ENCODE measurements around the gene DDX54.
"Not testable (repeated sequence)": the region's sequence is repeated elsewhere in the genome, so short reads cannot be mapped to it uniquely, and the experiment has no call there.

DDX54 gene

DNA sequence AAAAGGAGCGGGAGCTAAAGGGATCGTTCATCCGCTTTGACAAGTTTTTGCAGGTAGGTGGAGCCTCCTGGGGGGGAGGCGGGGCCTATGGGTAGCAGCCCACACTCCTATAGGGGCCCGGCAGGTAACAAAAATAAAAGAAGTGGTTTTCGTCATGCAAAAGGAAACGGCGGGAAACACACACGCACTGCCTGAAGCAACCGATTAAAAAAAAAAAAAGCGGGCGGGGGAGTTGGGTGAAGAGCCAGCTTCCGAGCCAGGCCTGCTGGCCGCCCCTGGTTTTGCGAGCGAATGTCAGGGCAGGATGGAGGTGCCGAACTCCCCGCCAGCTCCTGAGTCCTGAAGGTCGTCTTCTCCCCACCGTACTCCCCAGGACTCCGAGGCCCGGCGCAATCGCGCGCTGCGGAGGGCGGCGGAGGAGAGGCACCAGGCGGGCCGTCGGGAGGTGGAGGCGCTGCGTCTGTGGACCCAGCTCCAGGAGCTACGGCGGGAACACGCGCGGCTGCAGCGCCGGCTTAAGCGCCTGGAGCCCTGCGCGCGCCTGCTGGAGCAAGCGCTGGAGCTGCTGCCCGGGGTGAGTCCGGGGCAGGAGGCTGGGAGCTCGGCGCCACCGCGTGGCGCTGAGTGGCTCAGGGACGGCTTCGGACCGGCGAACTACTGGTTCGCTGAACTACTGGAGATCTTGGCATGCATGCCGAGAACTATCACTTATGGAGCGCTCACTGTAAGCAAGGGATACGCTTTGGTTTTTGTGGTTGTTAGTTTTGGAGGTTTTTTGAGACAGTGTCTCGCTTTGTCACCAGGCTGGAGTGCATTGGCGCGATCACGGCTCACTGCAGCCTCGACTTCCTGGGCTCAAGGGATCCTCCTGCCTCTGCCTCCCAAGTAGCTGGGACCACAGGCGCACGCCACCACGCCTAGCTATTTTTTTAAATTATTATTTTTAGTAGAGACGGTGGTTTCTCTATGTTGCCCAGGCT lies 32.2 kb downstream of the DDX54 start:
- peak; percentile 93 for DNase-seq
- in situ Hi-C loops (cut with HindIII; ENCODE audit: low pct_ligation_motif_present, low pct_unique_long_range_greater_than_20kb, low sequenced_read_pairs) = loop anchor here (25.0 kb wide), 1 partner anchor 91 kb away; the partner anchor contains the start of gene DTX1

DNA sequence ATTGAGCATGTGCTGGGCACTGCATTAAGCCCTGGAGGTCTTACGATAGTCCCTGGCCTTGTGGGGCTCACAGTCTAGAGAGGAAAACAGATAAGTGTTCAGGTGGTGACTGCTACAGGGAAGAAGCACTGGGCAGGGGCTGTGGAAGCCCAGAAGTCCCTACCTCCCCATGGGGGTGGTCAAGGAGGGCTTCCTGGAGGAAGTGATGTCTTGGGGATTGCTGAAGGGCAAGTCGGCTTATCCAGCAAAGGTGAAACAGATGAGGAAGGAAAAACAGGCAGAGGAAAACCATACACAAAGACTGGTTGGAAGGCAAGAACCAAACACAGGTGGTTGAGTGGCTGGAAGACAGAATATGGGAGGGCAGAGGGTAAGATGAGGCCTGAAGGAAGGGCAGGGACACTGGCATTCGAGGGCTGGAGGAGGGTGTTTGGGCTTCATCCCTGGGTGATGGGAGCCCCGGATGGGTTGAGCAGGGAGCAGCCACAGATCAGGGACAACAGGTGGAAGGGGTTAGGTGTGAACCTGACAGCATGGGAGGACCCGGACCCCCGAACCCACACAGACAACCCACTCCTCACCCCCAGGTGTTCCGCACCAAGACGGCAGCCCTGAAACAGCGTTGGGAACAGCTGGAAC lies 33.0 kb downstream of the DDX54 start:
- DNase-seq = no peak
- in situ Hi-C loops (cut with HindIII; ENCODE audit: low pct_ligation_motif_present, low pct_unique_long_range_greater_than_20kb, low sequenced_read_pairs) = loop anchor here (25.0 kb wide), 1 partner anchor 90 kb away; the partner anchor contains the start of gene DTX1

DNA sequence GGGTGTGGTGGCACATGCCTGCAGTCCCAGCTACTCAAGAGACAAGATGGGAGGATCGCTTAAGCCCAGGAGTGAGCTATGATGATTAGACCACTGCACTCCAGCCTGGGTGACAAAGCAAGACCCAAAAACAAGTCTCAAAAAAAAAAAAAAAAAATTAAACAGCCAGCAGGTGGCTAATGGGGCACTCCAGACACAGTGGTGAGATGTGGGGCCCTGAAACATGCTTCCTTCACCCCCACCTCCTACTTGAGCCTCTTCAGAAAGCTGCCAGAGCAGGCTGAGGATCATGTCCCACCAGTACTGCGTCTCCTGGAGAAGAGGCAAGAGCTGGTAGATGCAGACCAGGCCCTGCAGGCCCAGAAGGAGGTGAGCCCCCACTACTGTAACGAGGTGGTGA lies 33.6 kb downstream of the DDX54 start:
- DNase-seq = no peak
- in situ Hi-C loops (cut with HindIII; ENCODE audit: low pct_ligation_motif_present, low pct_unique_long_range_greater_than_20kb, low sequenced_read_pairs) = loop anchor here (25.0 kb wide), 1 partner anchor 89 kb away; the partner anchor contains the start of gene DTX1

DNA sequence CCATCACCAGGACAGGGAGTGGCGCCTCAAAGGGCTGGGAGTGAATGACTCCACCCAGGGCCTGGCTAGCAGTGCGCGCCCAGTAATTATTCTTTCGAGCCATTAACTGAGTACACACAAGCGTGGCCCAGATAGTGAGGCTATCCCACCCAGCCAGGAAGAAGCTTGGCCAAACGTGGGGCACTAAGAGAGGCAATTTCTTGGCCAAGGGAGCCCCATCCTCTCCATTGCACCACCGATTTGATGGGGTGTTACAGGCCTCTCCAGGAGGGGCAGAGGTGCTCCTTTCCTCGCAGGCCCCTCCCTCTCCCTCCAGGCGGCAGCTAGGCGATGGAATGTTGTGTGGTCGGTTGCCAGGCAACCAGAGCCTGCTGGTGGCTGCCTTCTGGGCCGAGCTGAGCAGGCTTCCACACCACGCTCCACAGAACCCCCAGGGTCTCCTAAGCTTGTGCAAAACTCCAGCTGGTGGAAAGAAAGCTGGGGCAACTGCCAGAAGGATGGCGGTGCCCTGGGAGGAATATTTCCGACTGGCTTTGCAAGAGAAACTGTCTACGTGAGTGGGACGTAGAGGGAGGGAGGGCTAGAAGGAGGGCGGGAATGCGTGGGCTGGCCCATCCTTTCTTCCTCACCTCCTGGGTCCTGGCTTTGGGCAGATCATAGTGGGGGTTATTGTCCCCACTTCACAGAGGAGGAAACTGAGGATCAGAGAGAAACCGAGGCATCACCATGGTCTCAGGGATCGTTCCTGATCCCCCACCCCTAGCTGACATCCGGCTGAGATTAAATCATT lies 35.7 kb downstream of the DDX54 start, which contains the start of gene CFAP73:
Gene CFAP73, plus strand, starts transcription at position 364 of the 790 bp plus-strand sequence. Its CDS starts 134 bp downstream, at position 498.
- in situ Hi-C loops (cut with HindIII; ENCODE audit: low pct_ligation_motif_present, low pct_unique_long_range_greater_than_20kb, low sequenced_read_pairs) = loop anchor here (25.0 kb wide), 1 partner anchor 87 kb away; the partner anchor contains the start of gene DTX1
- DNase-seq = peak; percentile 99

DNA sequence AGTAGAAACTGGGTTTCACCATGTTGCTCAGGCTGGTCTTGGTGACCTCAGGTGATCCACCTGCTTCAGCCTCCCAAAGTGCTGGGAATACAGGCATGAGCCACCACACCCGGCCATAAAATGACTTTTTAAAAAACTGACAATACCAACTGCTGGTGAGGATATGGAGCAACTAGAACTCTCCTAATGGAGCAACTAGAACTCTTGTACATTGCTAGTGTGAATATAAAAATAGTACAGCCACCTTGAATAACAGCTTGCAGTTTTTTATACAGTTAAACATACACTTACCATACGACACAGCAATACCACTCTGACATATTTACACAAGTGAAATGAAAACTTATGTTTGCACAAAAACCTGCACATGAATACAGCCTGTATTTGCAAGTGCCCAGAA lies 38.3 kb downstream of the DDX54 start:
- DNase-seq = no peak
- in situ Hi-C loops (cut with HindIII; ENCODE audit: low pct_ligation_motif_present, low pct_unique_long_range_greater_than_20kb, low sequenced_read_pairs) = no loop called here

- in situ Hi-C loops (cut with HindIII; ENCODE audit: low pct_ligation_motif_present, low pct_unique_long_range_greater_than_20kb, low sequenced_read_pairs) = no loop called here
Measured at GRCh38 chr12:113145720-113146551, 39.3 kb downstream of the DDX54 start.

GRCh38 chr12:113144806-113145205 lies 40.5 kb downstream of the DDX54 start:
- in situ Hi-C loops (cut with HindIII; ENCODE audit: low pct_ligation_motif_present, low pct_unique_long_range_greater_than_20kb, low sequenced_read_pairs) = no loop called here
- no peak for DNase-seq

More at GRCh38 chr12:113145720-113146551, 39.3 kb downstream of the DDX54 start:
- DNase-seq = no peak

- in situ Hi-C loops (cut with HindIII; ENCODE audit: low pct_ligation_motif_present, low pct_unique_long_range_greater_than_20kb, low sequenced_read_pairs) = no loop called here
- no peak for DNase-seq
Measured at GRCh38 chr12:113143959-113144358, 41.3 kb downstream of the DDX54 start.

DNA sequence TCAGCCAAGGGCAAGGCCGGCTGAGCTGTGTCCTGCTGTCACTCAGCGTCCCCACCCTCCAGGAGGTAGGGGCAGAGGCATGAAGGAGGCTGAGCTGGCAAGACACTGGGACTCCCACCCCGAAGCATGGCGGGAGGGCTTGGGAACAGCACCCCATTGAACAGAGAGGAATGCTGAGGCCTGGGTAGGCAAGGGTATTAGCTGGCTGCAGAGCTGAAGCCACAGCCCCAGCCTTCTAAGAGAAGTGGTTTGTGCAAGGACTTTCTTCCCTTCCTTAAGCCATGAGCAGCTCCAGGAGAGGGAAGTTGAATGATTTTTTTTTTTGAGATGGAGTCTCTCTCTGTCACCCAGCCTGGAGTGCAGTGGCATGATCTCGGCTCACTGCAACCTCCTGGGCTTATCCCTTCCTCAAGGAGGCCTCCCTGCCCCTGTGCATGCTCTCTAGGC lies 42.4 kb downstream of the DDX54 start:
- no peak for DNase-seq
- in situ Hi-C loops (cut with HindIII; ENCODE audit: low pct_ligation_motif_present, low pct_unique_long_range_greater_than_20kb, low sequenced_read_pairs) = no loop called here

DNA sequence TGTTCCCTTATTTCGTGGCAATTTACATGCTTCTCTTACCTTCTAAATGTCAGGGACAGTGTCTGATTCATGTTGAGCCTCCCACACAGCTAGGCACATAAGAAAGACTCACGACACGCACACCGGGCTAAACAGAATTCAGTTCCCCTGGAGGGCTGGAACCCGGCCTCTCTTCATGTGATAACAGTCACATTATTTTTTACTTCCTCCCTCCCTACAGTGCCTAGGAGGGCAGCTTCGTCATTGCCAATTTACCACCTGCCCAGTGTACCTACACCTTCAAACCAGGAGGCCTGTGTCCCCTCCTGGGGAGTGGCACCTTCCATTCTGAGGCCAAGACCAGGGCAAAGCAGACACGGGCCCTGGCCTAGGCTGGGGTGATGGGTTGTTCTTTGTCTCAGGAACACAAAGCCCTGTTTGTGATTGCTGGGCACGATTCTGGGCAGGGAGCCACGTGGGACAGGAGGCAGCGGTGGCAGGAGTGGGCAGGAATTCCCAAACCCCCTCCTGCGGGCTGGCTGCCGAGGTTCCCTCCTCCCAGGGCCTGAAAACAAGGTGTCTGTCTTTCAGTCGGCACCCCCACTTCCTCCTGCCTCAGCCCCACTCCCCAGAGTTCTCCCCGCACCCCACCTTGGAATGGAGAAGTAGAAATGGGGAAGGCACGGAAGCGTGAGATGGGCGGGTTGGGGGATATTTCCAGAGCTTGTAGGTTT lies 42.9 kb downstream of the DDX54 start:
- no peak for DNase-seq
- in situ Hi-C loops (cut with HindIII; ENCODE audit: low pct_ligation_motif_present, low pct_unique_long_range_greater_than_20kb, low sequenced_read_pairs) = no loop called here

- in situ Hi-C loops (cut with HindIII; ENCODE audit: low pct_ligation_motif_present, low pct_unique_long_range_greater_than_20kb, low sequenced_read_pairs); DNase-seq: not testable (repeated sequence)
Measured at GRCh38 chr12:113141716-113142115, 43.6 kb downstream of the DDX54 start.

DNA sequence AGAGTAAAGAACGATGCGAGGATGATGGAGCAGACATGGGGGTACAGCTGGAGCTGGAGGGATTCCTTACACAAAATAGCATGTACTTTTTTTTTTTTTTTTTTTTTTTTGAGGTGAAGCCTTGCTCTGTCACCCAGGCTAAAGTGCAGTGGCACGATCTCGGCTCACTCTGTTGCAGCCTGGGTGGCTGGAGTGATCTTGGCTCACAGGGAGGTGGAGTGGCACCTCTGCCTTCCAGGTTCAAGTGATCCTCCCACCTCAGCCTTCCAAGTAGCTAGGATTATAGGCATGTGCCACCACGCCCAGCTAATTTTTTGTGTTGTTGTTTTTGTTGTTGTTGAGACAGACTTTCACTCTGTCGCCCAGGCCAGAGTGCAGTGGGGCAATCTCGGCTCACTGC lies 44.6 kb downstream of the DDX54 start:
- in situ Hi-C loops (cut with HindIII; ENCODE audit: low pct_ligation_motif_present, low pct_unique_long_range_greater_than_20kb, low sequenced_read_pairs) = no loop called here
- no peak for DNase-seq

GRCh38 chr12:113138826-113139225 lies 46.5 kb downstream of the DDX54 start:
- in situ Hi-C loops (cut with HindIII; ENCODE audit: low pct_ligation_motif_present, low pct_unique_long_range_greater_than_20kb, low sequenced_read_pairs) = no loop called here
- peak; percentile 98 for DNase-seq

DNA sequence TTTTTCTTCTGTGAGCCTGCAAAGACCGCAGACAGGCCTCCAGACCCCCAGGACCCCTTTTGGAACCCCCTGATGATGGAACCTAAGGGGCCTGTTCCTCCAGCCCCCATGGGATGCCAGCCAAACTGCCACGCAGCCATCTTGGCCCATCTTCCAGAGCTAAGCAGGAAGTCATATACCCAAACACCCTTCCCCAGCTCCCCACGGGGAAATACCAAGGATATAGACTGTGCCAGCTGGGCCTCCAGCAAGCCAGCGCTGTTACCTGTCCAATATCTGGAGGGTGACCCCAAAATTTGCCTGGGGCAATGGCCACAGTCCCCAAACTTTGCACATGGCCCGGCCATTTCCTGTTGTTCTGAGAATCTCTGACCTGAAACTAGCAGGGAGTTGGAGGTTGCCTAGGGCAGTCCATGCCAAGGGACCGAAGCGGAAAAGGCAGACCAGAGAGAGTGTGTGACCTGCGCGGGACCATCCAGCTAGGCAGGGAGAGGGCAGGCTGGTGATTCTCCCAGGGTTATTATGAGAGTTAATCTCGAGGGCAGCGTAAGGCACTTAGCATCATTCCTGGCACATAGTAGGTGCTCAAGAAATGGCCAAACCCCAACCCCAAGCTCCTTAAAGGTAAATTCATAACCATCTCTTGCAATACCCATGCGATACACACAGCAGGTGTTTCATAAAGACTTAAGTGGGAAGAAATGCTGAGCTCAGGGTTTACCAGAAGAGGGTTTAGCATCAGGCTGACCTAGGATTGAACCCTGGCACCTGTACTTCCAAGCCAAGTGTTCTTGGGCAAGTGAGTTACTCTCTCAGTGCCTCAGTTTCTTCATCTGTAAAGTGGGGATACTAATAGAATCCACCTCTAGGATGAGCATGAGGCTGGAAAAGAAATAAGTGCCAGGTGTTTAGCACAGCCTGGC lies 47.2 kb downstream of the DDX54 start:
- peak; percentile 37 for DNase-seq
- in situ Hi-C loops (cut with HindIII; ENCODE audit: low pct_ligation_motif_present, low pct_unique_long_range_greater_than_20kb, low sequenced_read_pairs) = no loop called here

- in situ Hi-C loops (cut with HindIII; ENCODE audit: low pct_ligation_motif_present, low pct_unique_long_range_greater_than_20kb, low sequenced_read_pairs) = no loop called here
- no peak for DNase-seq
Measured at GRCh38 chr12:113136990-113137511, 48.2 kb downstream of the DDX54 start.
